Colonic mucosa (tissue), 4 donors: Measurements from ENCODE around the gene GRK5. TPM values are rescaled to one million over a fixed set of nuclear protein-coding genes. Genes with fewer than 3 reads are reported as not detected.

ENCODE experiments used
- DNase-seq: peaks from one replicate; pipeline ENCODE4 v3.0.0-alpha.2; 2020
- H3K27ac ChIP-seq: fragments of 200-600 bp; one replicate; pipeline ENCODE4 v1.8.0; 2021
- H3K27me3 ChIP-seq: fragments of 200-600 bp; one replicate; pipeline ENCODE4 v1.8.0; 2021
- H3K36me3 ChIP-seq: fragments of 200-600 bp; one replicate; pipeline ENCODE4 v1.8.0; 2021
- H3K4me1 ChIP-seq: fragments of 200-600 bp; one replicate; pipeline ENCODE4 v1.8.0; 2021; ENCODE audit warnings: mild to moderate bottlenecking
- H3K4me3 ChIP-seq: fragments of 200-600 bp; one replicate; pipeline ENCODE4 v1.8.0; 2021
- H3K9ac ChIP-seq, 2 donors: one replicate each; pipeline ENCODE4 v1.7.0; 2013; ENCODE audit warnings: control low read depth in 2 of 2, low read depth in 2 of 2, low read length in 2 of 2
- H3K9me3 ChIP-seq: fragments of 200-600 bp; one replicate; pipeline ENCODE4 v1.8.0; 2021
- CTCF ChIP-seq: fragments of 200-600 bp; IDR thresholded peaks from one replicate; pipeline ENCODE4 v1.8.0; 2022; ENCODE audit warnings: antibody characterized with exemption, mild to moderate bottlenecking
- intact Hi-C: fragments of 100-400 bp; cut with DNase I; formaldehyde crosslinking; loops from one replicate; pipeline ENCODE4 v1.14.1; 2022
- total RNA-seq, 2 donors: library from RNA; stranded (reverse); fragmentation: NEBNext Ultra II Directional in 1 of 2; extraction: Animal tissue kit (Norgen Biotek cat#: 25700) in 1 of 2; gene quantifications; one replicate each; pipeline ENCODE4 v1.2.1, GENCODE V29; 2021
- donor health status: healthy.
- donor health status: DM: no; HTN: no; CAD: no.
- donor health status: DM: no; HTN: no; CAD: no.

The GRK5 gene
- total RNA-seq, 2 donors from 2014 or later, result 4.6 to 12.7 TPM

GRCh38 chr10:119327096-119327745 lies 119.8 kb downstream of the GRK5 start:
- no peak for TF ChIP-seq CTCF
- Histone ChIP-seq H3K36me3 (no peaks in the 10 kb centered on the region), H3K4me1 (no peaks in the 10 kb centered on the region), H3K4me3 (no peak overlapping the region), H3K9me3 (no peaks in the 10 kb centered on the region), H3K9ac (no peak overlapping the region), H3K27ac (no peak overlapping the region), H3K27me3 (no peaks in the 10 kb centered on the region)
- no peak for DNase-seq
- intact Hi-C loops, result no loop called here

- intact Hi-C loops, result no loop called here
- no peak for DNase-seq
Observed at GRCh38 chr10:119328223-119328622, 120.9 kb downstream of the GRK5 start.

GRCh38 chr10:119330342-119330741 lies 123.0 kb downstream of the GRK5 start:
- TF ChIP-seq CTCF, result no peak
- no peak for DNase-seq

More at GRCh38 chr10:119328223-119328622, 120.9 kb downstream of the GRK5 start:
- Histone ChIP-seq H3K9ac (no peak overlapping the region), H3K27me3 (no peaks in the 10 kb centered on the region), H3K36me3 (no peaks in the 10 kb centered on the region), H3K4me3 (no peak overlapping the region), H3K4me1 (no peaks in the 10 kb centered on the region), H3K9me3 (no peaks in the 10 kb centered on the region), H3K27ac (no peak overlapping the region)
- TF ChIP-seq CTCF, result no peak

GRCh38 chr10:119331061-119331460 lies 123.7 kb downstream of the GRK5 start:
- H3K4me3 ChIP-seq, result no peak overlapping the region
- no peaks in the 10 kb centered on the region for H3K27me3 ChIP-seq
- H3K36me3 ChIP-seq, result no peaks in the 10 kb centered on the region
- no peaks in the 10 kb centered on the region for H3K9me3 ChIP-seq
- no peaks in the 10 kb centered on the region for H3K4me1 ChIP-seq
- no peak for DNase-seq
- intact Hi-C loops, result no loop called here
- H3K9ac ChIP-seq, result no peak overlapping the region
- TF ChIP-seq CTCF, result no peak
- H3K27ac ChIP-seq, result no peak overlapping the region

More at GRCh38 chr10:119330342-119330741, 123.0 kb downstream of the GRK5 start:
- H3K27ac ChIP-seq, result no peak overlapping the region
- H3K9me3 ChIP-seq, result no peaks in the 10 kb centered on the region
- intact Hi-C loops, result no loop called here
- H3K27me3 ChIP-seq, result no peaks in the 10 kb centered on the region
- no peak overlapping the region for H3K9ac ChIP-seq
- H3K4me1 ChIP-seq, result no peaks in the 10 kb centered on the region
- H3K36me3 ChIP-seq, result no peaks in the 10 kb centered on the region
- H3K4me3 ChIP-seq, result no peak overlapping the region

- H3K9ac ChIP-seq, result no peak overlapping the region
- intact Hi-C loops, result no loop called here
- TF ChIP-seq CTCF, result no peak
- no peaks in the 10 kb centered on the region for H3K9me3 ChIP-seq
- no peak for DNase-seq
- no peak overlapping the region for H3K27ac ChIP-seq
- no peaks in the 10 kb centered on the region for H3K36me3 ChIP-seq
- no peaks in the 10 kb centered on the region for H3K27me3 ChIP-seq
- H3K4me1 ChIP-seq, result no peaks in the 10 kb centered on the region
- no peak overlapping the region for H3K4me3 ChIP-seq
Observed at GRCh38 chr10:119333146-119333792, 125.9 kb downstream of the GRK5 start.
